Right lobe of liver (tissue), 4 donors: Measurements from ENCODE around the gene DFFA.

Source experiments
- CTCF ChIP-seq, 4 donors: fragments of 200-600 bp in 3 of 4; fragments of 450-650 bp in 1 of 4; IDR thresholded peaks; one replicate each; pipeline versions ENCODE4 v1.5.1 to v1.8.0; 2016 to 2022; ENCODE audit warnings: antibody characterized with exemption in 4 of 4, mild to moderate bottlenecking in 2 of 4
- POLR2A ChIP-seq: fragments of 450-650 bp; IDR thresholded peaks from one replicate; pipeline ENCODE4 v1.6.1; 2017; ENCODE audit warnings: antibody characterized with exemption, mild to moderate bottlenecking
- donor health status: DM: no; HTN: no; CAD: no.
- donor health status: DM: no; HTN: no; CAD: no.
- donor health status: DM: no; HTN: yes; CAD: no.

DNA sequence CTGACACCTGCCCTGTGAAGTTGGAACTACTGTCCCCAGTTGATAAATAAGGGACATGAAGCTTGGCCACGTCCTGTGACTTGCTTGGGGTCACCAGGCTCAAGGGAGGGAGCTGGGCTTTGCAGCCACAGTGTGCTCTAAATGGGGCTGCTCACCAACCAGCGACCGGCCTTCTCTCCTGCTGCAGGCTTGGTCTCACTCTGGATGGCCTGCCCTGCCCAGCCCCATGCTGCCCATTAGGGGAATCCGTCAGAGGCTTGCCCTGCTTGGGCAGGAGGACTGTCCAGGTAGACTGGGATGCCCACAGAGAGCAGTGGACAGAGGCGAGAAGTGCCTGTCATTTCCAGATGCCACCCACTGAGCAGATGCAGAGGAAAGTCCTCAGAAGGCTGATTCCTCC lies 43.3 kb downstream of the DFFA start:
- TF ChIP-seq CTCF (IDR thresholded peaks at IDR 0.05) (no peak), POLR2A (no peak)
